ENCODE measurements around the gene TMEM25. TPM values are rescaled to one million over a fixed set of nuclear protein-coding genes. Genes with fewer than 3 reads are reported as not detected.

TMEM25 gene
- total RNA-seq, 2 donors from 2014 or later: 22.4 to 30.6 TPM

DNA sequence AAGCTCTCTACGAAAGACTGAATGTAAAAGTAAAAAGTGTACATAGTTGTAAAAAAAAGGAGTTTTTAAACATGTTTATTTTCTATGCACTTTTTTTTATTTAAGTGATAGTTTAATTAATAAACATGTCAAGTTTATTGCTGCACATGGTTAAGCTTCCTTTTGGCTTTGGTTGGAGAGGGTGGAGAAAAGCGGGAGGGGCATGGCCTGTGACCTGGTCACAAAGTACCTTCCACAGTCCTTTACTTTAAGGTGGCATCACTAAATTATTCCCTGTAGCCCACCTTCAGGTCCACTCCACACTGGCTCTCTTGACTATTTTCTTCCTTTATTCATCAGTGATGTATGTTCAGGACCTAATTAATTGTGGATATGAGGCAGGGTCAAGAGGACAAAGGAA lies 4.3 kb upstream of the TMEM25 start:
- H3K4me1 ChIP-seq (ENCODE audit: control insufficient read depth, insufficient read depth, low read length): peaks cover 8% of the 10 kb centered on the region
- no peak overlapping the region for H3K27ac Mint-ChIP-seq
- 95 to 100% methylated on average over 1 to 2 of the region's 2 CpGs for WGBS, 2 experiments (ENCODE audit: insufficient coverage in 1 of 2, insufficient read length in 1 of 2)
- H3K27me3 Mint-ChIP-seq (ENCODE audit: insufficient read depth): no peaks in the 10 kb centered on the region
- peaks cover 39% of the 10 kb centered on the region for H3K36me3 ChIP-seq (ENCODE audit: control insufficient read depth, insufficient read depth, low read length)
- peaks cover 24% of the 10 kb centered on the region for H3K36me3 Mint-ChIP-seq (ENCODE audit: low read depth)
- H3K9ac ChIP-seq (ENCODE audit: extremely low read depth, low read length, poor library complexity, severe bottlenecking): no peak overlapping the region
- no peaks in the 10 kb centered on the region for H3K9me3 Mint-ChIP-seq
- H3K27ac ChIP-seq (ENCODE audit: low read depth, low read length): no peak overlapping the region
- H3K4me3 ChIP-seq (ENCODE audit: low read length): no peak overlapping the region
- no peak overlapping the region for H3K4me3 Mint-ChIP-seq
- peaks cover 42% of the 10 kb centered on the region for H3K4me1 Mint-ChIP-seq
- H3K27me3 ChIP-seq (ENCODE audit: control insufficient read depth, insufficient read depth, low read length, poor library complexity, severe bottlenecking): no peaks in the 10 kb centered on the region
- TF ChIP-seq, protein P1, sequence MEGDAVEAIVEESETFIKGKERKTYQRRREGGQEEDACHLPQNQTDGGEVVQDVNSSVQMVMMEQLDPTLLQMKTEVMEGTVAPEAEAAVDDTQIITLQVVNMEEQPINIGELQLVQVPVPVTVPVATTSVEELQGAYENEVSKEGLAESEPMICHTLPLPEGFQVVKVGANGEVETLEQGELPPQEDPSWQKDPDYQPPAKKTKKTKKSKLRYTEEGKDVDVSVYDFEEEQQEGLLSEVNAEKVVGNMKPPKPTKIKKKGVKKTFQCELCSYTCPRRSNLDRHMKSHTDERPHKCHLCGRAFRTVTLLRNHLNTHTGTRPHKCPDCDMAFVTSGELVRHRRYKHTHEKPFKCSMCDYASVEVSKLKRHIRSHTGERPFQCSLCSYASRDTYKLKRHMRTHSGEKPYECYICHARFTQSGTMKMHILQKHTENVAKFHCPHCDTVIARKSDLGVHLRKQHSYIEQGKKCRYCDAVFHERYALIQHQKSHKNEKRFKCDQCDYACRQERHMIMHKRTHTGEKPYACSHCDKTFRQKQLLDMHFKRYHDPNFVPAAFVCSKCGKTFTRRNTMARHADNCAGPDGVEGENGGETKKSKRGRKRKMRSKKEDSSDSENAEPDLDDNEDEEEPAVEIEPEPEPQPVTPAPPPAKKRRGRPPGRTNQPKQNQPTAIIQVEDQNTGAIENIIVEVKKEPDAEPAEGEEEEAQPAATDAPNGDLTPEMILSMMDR (conservative IDR thresholded peaks at IDR 0.05): no peak
- no peak for DNase-seq
- H3K9me3 ChIP-seq (ENCODE audit: control insufficient read depth, low read length): no peaks in the 10 kb centered on the region

DNA sequence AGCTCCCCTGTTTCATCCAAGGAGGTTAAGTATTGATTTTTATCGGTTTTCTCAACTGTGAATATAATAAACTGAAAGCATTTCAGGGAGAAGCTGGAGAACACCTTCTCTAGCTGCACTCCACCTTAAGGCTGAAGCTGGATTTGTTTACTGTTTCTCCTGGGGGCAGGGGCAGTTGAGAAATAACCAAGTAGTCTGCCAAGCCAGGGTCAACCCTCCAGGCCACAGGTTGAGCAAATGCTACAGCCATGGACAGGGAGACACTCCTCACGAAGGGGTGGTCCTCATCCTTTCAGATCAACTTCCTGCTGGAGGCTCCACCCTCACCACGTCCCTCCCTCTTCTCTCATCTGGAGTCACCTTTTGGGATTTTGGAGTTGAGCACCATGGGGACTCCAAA lies 3.9 kb upstream of the TMEM25 start, which contains the start of gene TTC36:
TSS of gene TTC36 (plus strand) at position 366 of the 400 bp plus-strand sequence. CDS start at position 387, 21 bp downstream.
- Histone ChIP-seq H3K9me3 (ENCODE audit: control insufficient read depth, low read length) (no peaks in the 10 kb centered on the region), H3K36me3 (ENCODE audit: control insufficient read depth, insufficient read depth, low read length) (peaks cover 35% of the 10 kb centered on the region), H3K4me3 (ENCODE audit: low read length) (no peak within 1 kb of the TSS), H3K4me1 (ENCODE audit: control insufficient read depth, insufficient read depth, low read length) (peaks cover 8% of the 10 kb centered on the region), H3K27me3 (ENCODE audit: control insufficient read depth, insufficient read depth, low read length, poor library complexity, severe bottlenecking) (no peaks in the 10 kb centered on the region), H3K27ac (ENCODE audit: low read depth, low read length) (no peak within 1 kb of the TSS), H3K9ac (ENCODE audit: extremely low read depth, low read length, poor library complexity, severe bottlenecking) (no peak within 1 kb of the TSS)
- Mint-ChIP-seq H3K27ac (peak within 1 kb of the TSS; percentile 48), H3K9me3 (no peaks in the 10 kb centered on the region), H3K4me3 (no peak within 1 kb of the TSS), H3K4me1 (peaks cover 42% of the 10 kb centered on the region), H3K36me3 (ENCODE audit: low read depth) (peaks cover 20% of the 10 kb centered on the region), H3K27me3 (ENCODE audit: insufficient read depth) (no peaks in the 10 kb centered on the region)
- WGBS, 2 experiments (ENCODE audit: insufficient coverage in 1 of 2, insufficient read length in 1 of 2): 81 to 93% methylated on average over 3 of the region's 3 CpGs
- TF ChIP-seq, protein P1 (conservative IDR thresholded peaks at IDR 0.05): no peak
- DNase-seq: no peak

DNA sequence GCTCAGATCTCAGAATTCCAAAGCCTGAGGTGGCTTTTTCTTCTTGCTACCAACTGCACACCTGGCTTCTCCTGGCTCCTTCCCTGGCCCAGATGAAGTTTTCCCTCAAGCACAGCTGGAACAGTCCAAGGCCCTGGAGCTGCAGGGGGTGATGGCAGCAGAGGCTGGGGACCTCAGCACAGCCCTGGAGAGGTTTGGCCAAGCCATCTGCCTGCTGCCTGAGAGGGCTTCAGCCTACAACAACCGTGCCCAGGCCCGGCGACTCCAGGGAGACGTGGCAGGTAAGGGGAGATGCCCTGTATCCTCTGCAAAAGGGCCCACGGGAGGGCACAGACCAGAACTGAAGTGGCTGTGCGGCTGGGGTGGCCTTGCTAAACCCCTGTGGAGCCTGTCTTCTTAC lies 2.5 kb upstream of the TMEM25 start:
- no peak overlapping the region for H3K4me3 Mint-ChIP-seq
- DNase-seq: no peak
- H3K4me1 Mint-ChIP-seq: peaks cover 36% of the 10 kb centered on the region
- no peaks in the 10 kb centered on the region for H3K27me3 Mint-ChIP-seq (ENCODE audit: insufficient read depth)
- Histone ChIP-seq H3K4me3 (ENCODE audit: low read length) (no peak overlapping the region), H3K27me3 (ENCODE audit: control insufficient read depth, insufficient read depth, low read length, poor library complexity, severe bottlenecking) (no peaks in the 10 kb centered on the region), H3K9me3 (ENCODE audit: control insufficient read depth, low read length) (no peaks in the 10 kb centered on the region), H3K4me1 (ENCODE audit: control insufficient read depth, insufficient read depth, low read length) (peaks cover 7% of the 10 kb centered on the region), H3K27ac (ENCODE audit: low read depth, low read length) (no peak overlapping the region), H3K9ac (ENCODE audit: extremely low read depth, low read length, poor library complexity, severe bottlenecking) (no peak overlapping the region), H3K36me3 (ENCODE audit: control insufficient read depth, insufficient read depth, low read length) (peaks cover 22% of the 10 kb centered on the region)
- peaks cover 15% of the 10 kb centered on the region for H3K36me3 Mint-ChIP-seq (ENCODE audit: low read depth)
- 93% methylated on average over 4 to 6 of the region's 6 CpGs for WGBS, 2 experiments (ENCODE audit: insufficient coverage in 1 of 2, insufficient read length in 1 of 2)
- H3K9me3 Mint-ChIP-seq: no peaks in the 10 kb centered on the region
- no peak overlapping the region for H3K27ac Mint-ChIP-seq
- TF ChIP-seq, protein P1 (conservative IDR thresholded peaks at IDR 0.05): no peak

Data from endodermal cell (in vitro differentiated cells).